GM12878 (cell line): ENCODE results near the gene AP4E1. TPM values are rescaled to one million over a fixed set of nuclear protein-coding genes. Genes with fewer than 3 reads are reported as not detected.
"Not testable (repeated sequence)": the region's sequence is repeated elsewhere in the genome, so short reads cannot be mapped to it uniquely, and the experiment has no call there.

ENCODE experiments used
- ATAC-seq: fragments of 200-7000 bp; cut with Tn5 transposase; 3 replicates; pipeline ENCODE4 v1.9.1; 2020; ENCODE audit warnings: mild to moderate bottlenecking, moderate library complexity
- BruUV-seq: library from RNA; stranded (reverse); fragments of 400-500 nt; replicated peaks from 2 replicates; lab custom pipeline; 2021; lab: Mats Ljungman, UMichigan
- CTCF ChIA-PET: fragments of 300-600 bp; sonication (Branson Sonifier 250); formaldehyde crosslinking; extraction: SDS; loops from one replicate; lab custom pipeline; 2021; ENCODE audit warnings: inconsistent platforms; lab: Yijun Ruan, JAX
- POLR2A ChIA-PET: fragments of 350-600 bp; formaldehyde crosslinking; extraction: SDS; loops from one replicate; lab custom pipeline; 2021; ENCODE audit warnings: inconsistent platforms; lab: Charles Lee
- RAD21 ChIA-PET: fragments of 300-600 bp; sonication (Branson Sonifier 250); formaldehyde crosslinking; loops from one replicate; lab custom pipeline; 2023; ENCODE audit warnings: antibody characterized with exemption; ENCODE audit not compliant: unreplicated experiment; lab: Charles Lee
- SMC1A ChIA-PET: fragments of 300-600 bp; sonication (Branson Sonifier 250); formaldehyde crosslinking; loops from one replicate; lab custom pipeline; 2023; ENCODE audit not compliant: unreplicated experiment, uncharacterized antibody; lab: Charles Lee
- DNase-seq: peaks from one replicate; pipeline ENCODE4 v3.0.0-alpha.2; 2011; ENCODE audit warnings: low read depth, low spot score
- FAIRE-seq: peaks from 3 replicates; lab custom pipeline; 2011; peaks lifted over from hg19 to GRCh38; lab: Jason Lieb, UNC
- H2AFZ ChIP-seq: 2 replicates; pipeline ENCODE4 v1.6.0; 2011; ENCODE audit warnings: low read depth, low read length, control low read depth; ENCODE audit not compliant: control insufficient read depth
- H3K27ac ChIP-seq: 2 replicates; pipeline ENCODE4 v1.5.1; 2011; ENCODE audit warnings: control low read depth; ENCODE audit not compliant: control insufficient read depth, insufficient read depth
- H3K27me3 ChIP-seq, 2 experiments: replicated peaks in 1 of 2; 2 replicates each; pipeline versions ENCODE4 v1.6.0 to v1.6.1; 2011; ENCODE audit warnings: low read length in 1 of 2; ENCODE audit not compliant: control insufficient read depth in 2 of 2, insufficient read depth in 2 of 2
- H3K36me3 ChIP-seq, 2 experiments: 2 replicates each; pipeline ENCODE4 v1.5.1; 2011; ENCODE audit warnings: low read length in 1 of 2; ENCODE audit not compliant: control insufficient read depth in 2 of 2, insufficient read depth in 2 of 2
- H3K4me1 ChIP-seq: 2 replicates; pipeline ENCODE4 v1.6.1; 2011; ENCODE audit warnings: mild to moderate bottlenecking, low read length, moderate library complexity, mixed read lengths; ENCODE audit not compliant: control insufficient read depth, insufficient read depth
- H3K4me2 ChIP-seq: 2 replicates; pipeline ENCODE4 v1.6.0; 2011; ENCODE audit warnings: control low read depth; ENCODE audit not compliant: control insufficient read depth, insufficient read depth
- H3K4me3 ChIP-seq: fragments of 200-600 bp; sonication (generic); 2 replicates; pipeline ENCODE4 v1.5.1; 2016
- H3K79me2 ChIP-seq: 2 replicates; pipeline ENCODE4 v1.6.0; 2011; ENCODE audit warnings: low read length; ENCODE audit not compliant: control insufficient read depth, insufficient read depth
- H3K9ac ChIP-seq: 2 replicates; pipeline ENCODE4 v1.8.0; 2011; ENCODE audit warnings: low read length, control low read depth, mixed read lengths; ENCODE audit not compliant: control insufficient read depth, insufficient read depth
- H3K9me3 ChIP-seq: replicated peaks from 3 replicates; pipeline ENCODE4 v1.5.1; 2011; ENCODE audit warnings: mild to moderate bottlenecking, low read length; ENCODE audit not compliant: control insufficient read depth, insufficient read depth
- H4K20me1 ChIP-seq: 2 replicates; pipeline ENCODE4 v1.6.0; 2011; ENCODE audit not compliant: control insufficient read depth, insufficient read depth
- BCL3 ChIP-seq: IDR thresholded peaks from 2 replicates; pipeline ENCODE4 v1.6.1; 2011; ENCODE audit warnings: borderline replicate concordance, low read depth, mild to moderate bottlenecking, moderate library complexity, low read length; ENCODE audit not compliant: insufficient read depth, poor library complexity, severe bottlenecking
- CHD2 ChIP-seq: IDR thresholded peaks from 2 replicates; pipeline ENCODE4 v1.6.1; 2011; ENCODE audit warnings: low read depth, low read length, improper control_type of control experiment, borderline replicate concordance
- JUND ChIP-seq: IDR thresholded peaks from 2 replicates; pipeline ENCODE4 v1.6.1; 2012; ENCODE audit warnings: low read depth, mild to moderate bottlenecking, low read length, improper control_type of control experiment, moderate library complexity
- MYC ChIP-seq: IDR thresholded peaks from 2 replicates; pipeline ENCODE4 v1.6.1; 2011; ENCODE audit warnings: mild to moderate bottlenecking, low read length, moderate library complexity, inconsistent platforms; ENCODE audit not compliant: insufficient read depth, insufficient replicate concordance, insufficient read length, severe bottlenecking
- POU2F2 ChIP-seq: IDR thresholded peaks from 3 replicates; pipeline ENCODE4 v1.6.1; 2011; ENCODE audit warnings: low read depth, mild to moderate bottlenecking, low read length, borderline replicate concordance
- RFX5 ChIP-seq: IDR thresholded peaks from 2 replicates; pipeline ENCODE4 v1.6.1; 2011; ENCODE audit warnings: low read depth, low read length, improper control_type of control experiment
- USF1 ChIP-seq: IDR thresholded peaks from 2 replicates; pipeline ENCODE4 v1.6.1; 2011; ENCODE audit warnings: borderline replicate concordance, low read depth, mild to moderate bottlenecking, moderate library complexity, mixed read lengths, low read length; ENCODE audit not compliant: insufficient read depth; ENCODE audit errors: extremely low read length
- ZBTB11 ChIP-seq: fragments of 450-650 bp; formaldehyde crosslinking; IDR thresholded peaks from 2 replicates; pipeline ENCODE4 v1.5.0; 2022; ENCODE audit warnings: mild to moderate bottlenecking, missing genetic modification characterization
- WGBS: methylation state at CpG from one replicate; pipeline ENCODE4 v1.1.6; 2016; ENCODE audit warnings: low lambda C conversion rate; ENCODE audit not compliant: insufficient replicate concordance, insufficient coverage; ENCODE audit errors: missing lambda C conversion rate; 5-methylcytosine and 5-hydroxymethylcytosine counted together
- in situ Hi-C: fragments of 300-500 bp; cut with MboI; formaldehyde crosslinking; loops from 9 replicates; pipeline ENCODE4 v1.14.3; 2018; ENCODE audit warnings: mixed read lengths
- intact Hi-C: fragments of 100-400 bp; cut with micrococcal nuclease; formaldehyde crosslinking; loops from one replicate; pipeline ENCODE4 v1.14.2; 2022; ENCODE audit not compliant: unreplicated experiment
- polyA plus RNA-seq, 11 experiments: library from polyadenylated mRNA; depleted of rRNA in 4 of 11; unstranded in 6 of 11; stranded (reverse) in 5 of 11; fragments of >200 nt; fragmentation: Nextera tagmentation in 4 of 11; fragmentation: Illumina TruSeq in 1 of 11; extraction: Ambion mirVana in 4 of 11; extraction: Trizol in 1 of 11; gene quantifications; 1 replicate in 1 of 11; 2 replicates in 10 of 11; pipeline versions ENCODE4 v1.2.1 to v1.2.3, GENCODE V29; 2011 to 2016; ENCODE audit warnings: inconsistent platforms in 2 of 11, missing spikeins in 2 of 11, low read depth in 1 of 11
- total RNA-seq, 4 experiments: library from RNA; depleted of rRNA in 3 of 4; stranded (reverse); fragments of >200 nt in 3 of 4; fragmentation: Illumina TruSeq in 1 of 4; extraction: Trizol in 1 of 4; gene quantifications; 2 replicates each; pipeline versions ENCODE4 v1.2.1 to v1.2.3, GENCODE V29; 2013 to 2021

The AP4E1 gene
- total and polyA plus RNA-seq, 10 of the 15 experiments (the other 5 are each of a cell fraction or from before 2014, with no cell fraction given) = 1.2 to 11.4 (median 6.7) TPM

- SMC1A ChIA-PET, H2AFZ ChIP-seq, H3K9me3 ChIP-seq, H3K27me3 ChIP-seq, H3K4me2 ChIP-seq, H3K79me2 ChIP-seq, BruUV-seq, RAD21 ChIA-PET, FAIRE-seq, H3K9ac ChIP-seq, POLR2A ChIA-PET, H3K4me3 ChIP-seq, H4K20me1 ChIP-seq, H3K4me1 ChIP-seq, DNase-seq, ATAC-seq, H3K27ac ChIP-seq, H3K36me3 ChIP-seq: not testable (repeated sequence)
- 96% methylated on average over 8 of the region's 8 CpGs for WGBS
- in situ Hi-C loops (loop anchor here (10.0 kb wide), 1 partner anchor 547 kb away; the partner anchor contains the start of gene GABPB1), intact Hi-C loops (loop anchor here (10.0 kb wide), 1 partner anchor 727 kb away; no protein-coding TSS in a partner anchor)
- CTCF ChIA-PET = interaction anchor here (1.1 kb wide), 1 partner anchor 15 kb away, joined by 4 read pairs; no protein-coding TSS in a partner anchor
Observed at GRCh38 chr15:50901390-50901789, 7.1 kb upstream of the AP4E1 start.

DNA sequence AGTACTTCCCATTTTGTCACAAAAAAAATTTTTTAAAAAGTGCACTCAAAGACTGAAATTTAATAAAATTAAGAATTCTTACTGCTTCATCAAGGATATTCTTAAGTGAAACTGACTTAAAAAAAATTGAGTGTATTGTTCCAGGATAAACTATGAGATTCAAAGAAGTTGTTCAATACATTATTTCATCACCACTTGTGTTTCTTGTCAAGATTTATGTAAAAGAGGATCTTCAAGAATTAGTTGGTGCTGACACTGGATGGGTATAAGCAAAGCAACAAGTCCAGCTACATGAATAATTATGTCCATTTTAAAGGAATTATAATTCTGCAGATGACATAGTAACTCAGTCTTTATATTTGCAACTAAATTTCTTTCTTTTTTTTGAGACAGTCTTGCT is 4.3 kb upstream of the AP4E1 start:
- H3K79me2 ChIP-seq = peaks cover 14% of the 10 kb centered on the region
- H3K9ac ChIP-seq = no peak overlapping the region
- ATAC-seq (no peak), DNase-seq (no peak), FAIRE-seq (no peak)
- no peaks in the 10 kb centered on the region; the same call in 2 of the 3 replicates for H3K9me3 ChIP-seq
- ChIA-PET POLR2A (interaction anchor here (0.7 kb wide), 1 partner anchor 441 kb away, joined by 3 read pairs; no protein-coding TSS in a partner anchor), SMC1A (interaction anchor here (0.6 to 4.3 kb wide), 5 partner anchors 18 to 537 kb away, joined by 3 to 33 read pairs (median 3); no protein-coding TSS in a partner anchor), CTCF (interaction anchor here (0.6 to 4.0 kb wide), 7 partner anchors 8 to 29 kb away, joined by 3 to 27 read pairs (median 5); no protein-coding TSS in a partner anchor), RAD21 (interaction anchor here (2.7 kb wide), 1 partner anchor 19 kb away, joined by 12 read pairs; no protein-coding TSS in a partner anchor)
- no TSS peak for BruUV-seq
- no peak overlapping the region for H2AFZ ChIP-seq
- no peak overlapping the region for H3K4me2 ChIP-seq
- intact Hi-C loops = loop anchor here (10.0 kb wide), 1 partner anchor 729 kb away; no protein-coding TSS in a partner anchor
- in situ Hi-C loops = loop anchor here (10.0 kb wide), 1 partner anchor 549 kb away; the partner anchor contains the start of gene GABPB1
- no peaks in the 10 kb centered on the region for H3K4me1 ChIP-seq
- no peaks in the 10 kb centered on the region for H3K36me3 ChIP-seq
- H3K27ac ChIP-seq = no peak overlapping the region
- no peaks in the 10 kb centered on the region for H3K27me3 ChIP-seq
- no peak overlapping the region for H3K4me3 ChIP-seq
- no peaks in the 10 kb centered on the region for H4K20me1 ChIP-seq
- TF ChIP-seq USF1 (no peak), MYC (no peak), RFX5 (no peak), ZBTB11 (CRISPR knock-in tag) (no peak), JUND (no peak), BCL3 (no peak), POU2F2 (no peak), CHD2 (no peak)
